Eye (tissue), 1 donor: Measurements from ENCODE around the gene ATXN7L1.
"Not testable (repeated sequence)": the region's sequence is repeated elsewhere in the genome, so short reads cannot be mapped to it uniquely, and the experiment has no call there.

Experiments
- DNase-seq: peaks from one replicate; pipeline ENCODE4 v3.0.0-alpha.2; 2015

Gene ATXN7L1

DNA sequence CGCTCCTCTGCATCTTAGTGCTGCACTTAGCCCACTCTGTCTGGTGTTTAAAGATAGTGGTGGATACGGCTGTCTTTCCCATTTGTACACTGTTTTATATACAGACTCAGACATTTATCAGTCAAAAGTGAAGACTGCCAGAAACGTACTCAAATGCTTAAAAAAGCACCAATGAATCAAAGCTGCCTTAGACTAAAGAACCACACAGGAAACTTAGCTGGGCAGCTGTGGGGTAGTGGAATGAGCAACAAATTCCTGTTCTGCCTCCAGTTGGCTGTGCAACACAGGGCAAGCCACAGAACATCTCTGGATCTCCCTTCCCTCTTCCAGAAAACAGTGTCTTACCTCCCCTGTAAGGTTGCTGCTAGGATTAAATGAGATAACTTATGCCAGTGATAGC, 76.0 kb downstream of the ATXN7L1 start:
- no peak for DNase-seq

DNA sequence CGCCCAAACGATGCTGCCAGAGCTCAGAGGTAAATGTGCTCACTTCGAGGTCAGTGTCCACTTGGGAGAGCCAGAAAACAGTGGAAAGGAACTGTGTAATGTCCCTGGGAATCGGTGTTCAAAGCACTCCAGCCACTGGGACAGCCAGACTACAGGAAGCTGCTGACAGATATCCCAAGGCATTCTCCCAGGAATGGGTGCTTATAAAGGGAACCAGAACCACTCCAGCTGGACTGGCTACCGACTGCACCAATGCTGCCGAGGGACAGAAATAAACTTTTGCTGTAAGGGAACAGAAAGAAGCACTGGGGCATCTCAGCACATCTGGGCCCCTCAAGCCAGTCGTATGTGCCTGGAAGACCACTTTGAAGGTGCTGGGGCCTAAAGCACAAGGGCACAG, 76.7 kb downstream of the ATXN7L1 start:
- DNase-seq: no peak

DNA sequence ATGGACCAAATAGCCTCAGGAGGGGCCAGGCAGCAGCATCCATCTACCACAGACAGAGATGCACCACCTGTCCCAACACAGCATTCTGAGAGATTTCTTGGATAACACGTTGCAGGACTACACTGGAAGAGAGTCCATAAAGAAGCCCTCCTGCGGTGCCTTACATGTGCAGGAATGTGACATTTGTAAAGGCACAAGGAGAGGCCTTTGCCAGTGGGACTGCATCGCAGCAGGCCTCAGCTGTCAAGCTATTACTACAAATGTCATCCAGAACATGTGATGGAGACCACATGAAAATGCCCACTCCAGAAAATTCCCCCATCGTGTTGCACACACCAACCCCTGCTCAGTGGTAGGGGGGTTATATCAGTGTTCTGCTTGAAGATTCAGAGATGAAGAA, 77.4 kb downstream of the ATXN7L1 start:
- no peak for DNase-seq

- DNase-seq: no peak
Observed at GRCh38 chr7:105797652-105798051, 78.7 kb downstream of the ATXN7L1 start.

- DNase-seq: no peak
Observed at GRCh38 chr7:105796365-105796764, 80.0 kb downstream of the ATXN7L1 start.

- DNase-seq: no peak
Observed at GRCh38 chr7:105794741-105795729, 81.4 kb downstream of the ATXN7L1 start.

DNA sequence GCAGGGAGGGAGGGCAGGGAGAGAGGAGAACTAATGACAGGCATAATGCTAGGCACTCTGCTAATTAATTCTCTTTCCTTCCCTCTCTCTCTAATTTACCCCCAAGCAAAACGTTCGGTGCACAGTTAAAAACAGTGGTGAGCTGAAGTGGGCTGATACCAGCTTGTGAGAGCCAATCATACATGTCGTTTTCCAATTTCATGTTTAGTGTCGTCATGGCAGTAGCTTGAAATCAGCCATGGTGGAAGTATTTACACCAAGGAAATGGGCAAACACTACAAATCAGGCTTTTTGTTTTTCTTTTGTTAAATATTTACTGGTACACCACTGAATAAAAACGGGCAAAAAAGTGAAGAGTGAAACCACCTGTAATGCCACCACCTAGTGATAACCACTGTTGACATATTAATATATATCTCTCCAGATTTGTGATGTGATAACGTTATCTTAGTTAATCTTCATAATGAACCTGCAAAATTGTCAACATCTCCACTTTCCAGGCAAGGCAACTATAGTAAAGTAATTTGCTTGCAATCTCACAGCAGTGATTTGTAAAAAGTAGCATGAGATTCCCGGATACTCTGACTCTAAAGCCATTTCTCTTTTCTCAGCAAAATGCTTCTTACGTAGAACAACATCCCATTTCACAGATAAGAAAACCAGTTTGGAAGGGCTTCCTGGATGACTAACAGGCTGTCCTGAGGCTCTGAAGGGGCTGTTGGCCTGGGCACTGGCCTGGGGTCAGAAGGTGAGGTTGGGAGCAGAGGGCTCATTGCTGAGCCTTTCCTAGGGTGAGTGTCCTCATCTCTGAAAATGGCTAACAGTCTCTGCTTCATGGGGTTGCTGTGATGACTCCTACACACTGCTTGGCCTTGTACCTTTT, 83.7 kb downstream of the ATXN7L1 start:
- DNase-seq: no peak

GRCh38 chr7:105791926-105792325, 84.5 kb downstream of the ATXN7L1 start:
- no peak for DNase-seq

DNA sequence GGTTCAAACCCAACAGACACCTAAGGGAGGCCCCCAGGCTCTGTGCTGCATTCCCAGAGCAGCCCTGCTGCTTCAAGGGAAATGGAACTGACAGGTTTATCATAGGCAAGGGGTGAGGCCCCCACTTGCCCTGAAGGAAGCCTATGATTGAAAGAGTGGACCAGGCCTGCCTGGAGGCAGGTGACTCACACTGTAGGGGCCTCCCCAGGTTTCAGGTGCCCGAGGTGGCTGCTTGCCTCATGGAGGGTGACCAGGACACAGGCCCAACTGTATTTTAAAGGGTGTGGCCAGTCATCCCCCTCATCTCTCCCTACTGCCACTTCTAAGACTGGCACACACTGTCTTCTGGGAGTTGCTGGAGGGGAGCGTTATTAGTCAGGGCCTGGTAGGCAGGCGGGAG, 85.4 kb downstream of the ATXN7L1 start:
- no peak for DNase-seq

DNA sequence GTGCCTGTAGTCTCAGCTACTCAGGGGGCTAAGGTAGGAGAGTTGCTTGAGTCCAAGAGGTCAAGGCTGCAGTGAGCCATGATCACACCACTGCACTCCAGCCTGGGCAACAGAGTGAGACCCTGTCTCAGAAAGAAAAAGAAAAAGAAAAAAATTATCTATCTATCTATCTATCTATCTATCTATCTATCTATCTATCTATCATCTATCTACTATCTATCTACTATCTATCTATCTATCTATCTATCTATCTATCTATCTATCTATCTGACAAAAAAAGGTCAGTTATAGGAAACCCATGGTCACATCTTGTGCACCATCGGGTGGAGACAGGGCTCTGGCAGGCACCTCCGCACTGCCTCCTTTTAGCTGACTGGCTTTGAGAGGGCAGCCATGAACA, 85.9 kb downstream of the ATXN7L1 start:
- not testable (repeated sequence) for DNase-seq

DNA sequence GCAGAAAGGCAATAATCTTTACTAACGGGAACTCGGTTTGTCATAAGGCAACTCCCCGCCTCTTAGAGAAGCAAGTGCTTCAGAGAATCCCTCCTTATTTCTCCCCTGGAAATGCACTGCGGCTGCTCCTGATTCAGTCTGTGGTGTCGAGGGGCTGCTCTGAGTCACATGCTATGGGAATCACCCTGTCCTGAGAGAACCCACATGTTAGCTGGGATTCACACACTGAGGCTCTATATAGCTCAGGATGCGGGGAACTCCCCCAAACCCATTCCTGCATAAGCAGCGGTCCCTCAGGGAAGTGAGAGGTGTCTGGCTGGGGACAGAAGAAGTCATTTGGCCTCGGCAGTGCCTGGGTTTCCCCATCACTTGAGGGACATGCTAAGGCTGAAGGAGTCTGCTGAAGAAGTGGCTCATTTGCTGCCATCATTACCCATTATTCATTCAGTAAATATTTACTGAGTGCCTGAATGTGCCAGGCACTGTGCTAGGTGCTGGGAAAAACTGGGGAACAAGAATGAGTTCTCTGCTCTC, 87.5 kb downstream of the ATXN7L1 start:
- DNase-seq: no peak

DNA sequence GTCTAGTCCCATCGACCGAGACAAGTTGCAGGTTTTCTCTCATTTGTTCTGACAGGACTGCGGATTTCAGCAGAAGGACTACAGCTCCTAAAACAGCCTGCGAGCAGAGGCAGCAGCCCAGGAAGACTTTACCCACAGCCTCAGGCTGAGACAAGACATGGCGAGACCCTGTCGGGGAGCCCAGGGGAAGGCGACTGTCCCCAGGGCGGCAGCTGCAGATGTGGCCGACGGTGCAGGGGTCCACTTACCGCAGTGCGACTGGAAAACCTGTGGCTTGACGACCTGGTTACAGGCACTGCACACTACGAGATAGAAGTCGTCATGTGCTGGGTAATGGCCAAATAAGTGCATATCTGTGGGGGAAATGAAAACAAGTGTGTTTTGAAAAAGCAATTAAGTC, 88.0 kb downstream of the ATXN7L1 start:
- DNase-seq: no peak

DNA sequence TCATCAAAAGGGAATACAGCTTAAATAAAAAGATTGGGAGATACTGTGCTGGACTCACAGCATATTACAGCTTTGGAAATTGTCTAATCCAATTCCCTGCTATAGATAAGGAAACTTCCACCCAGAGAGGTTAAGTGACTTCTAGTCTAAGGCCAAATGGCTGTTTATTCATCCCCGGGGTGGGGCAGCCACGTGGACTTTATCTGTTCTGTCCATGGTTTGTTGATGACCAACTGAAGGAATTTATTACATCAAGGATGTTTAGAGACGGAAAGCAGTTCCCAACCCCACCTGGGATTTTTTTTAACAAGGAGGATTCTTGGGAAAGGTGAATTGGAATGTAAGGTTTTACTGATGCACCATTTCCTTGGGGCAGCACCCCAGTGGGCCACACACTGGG, 88.6 kb downstream of the ATXN7L1 start:
- no peak for DNase-seq

- no peak for DNase-seq
Observed at GRCh38 chr7:105786520-105787470, 89.6 kb downstream of the ATXN7L1 start.

DNA sequence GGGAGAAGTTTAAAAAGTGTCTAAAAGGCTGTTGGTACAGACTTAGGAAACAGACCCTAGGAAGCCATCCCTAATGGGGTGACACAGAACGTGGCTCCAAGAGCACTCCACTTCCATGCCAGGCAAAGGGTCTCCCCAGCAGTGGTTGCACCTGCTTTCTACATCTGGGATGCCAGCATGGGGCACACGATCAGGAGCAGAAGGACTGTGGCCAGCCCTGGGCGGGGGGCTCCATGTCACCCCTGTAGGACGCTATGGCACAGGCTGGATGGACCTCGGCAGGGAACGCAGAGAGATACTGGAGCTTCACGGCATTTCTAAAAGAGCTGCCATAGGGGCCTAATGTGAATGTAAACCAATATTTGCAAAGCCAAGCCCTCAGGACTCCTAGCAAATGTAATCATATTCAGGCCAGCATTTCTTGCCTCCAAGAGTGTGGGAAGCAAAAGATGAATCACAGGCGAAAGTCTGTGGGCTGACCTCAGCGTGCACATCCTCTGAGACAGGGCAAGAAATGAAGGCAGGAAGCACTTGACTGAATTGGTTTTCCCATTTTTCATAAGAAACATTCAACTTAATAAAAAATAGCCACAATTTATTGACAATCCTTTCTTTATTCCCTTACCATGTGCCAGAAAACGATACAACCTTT, 93.9 kb downstream of the ATXN7L1 start:
- no peak for DNase-seq

- DNase-seq: no peak
Observed at GRCh38 chr7:105779856-105780780, 96.3 kb downstream of the ATXN7L1 start.

DNA sequence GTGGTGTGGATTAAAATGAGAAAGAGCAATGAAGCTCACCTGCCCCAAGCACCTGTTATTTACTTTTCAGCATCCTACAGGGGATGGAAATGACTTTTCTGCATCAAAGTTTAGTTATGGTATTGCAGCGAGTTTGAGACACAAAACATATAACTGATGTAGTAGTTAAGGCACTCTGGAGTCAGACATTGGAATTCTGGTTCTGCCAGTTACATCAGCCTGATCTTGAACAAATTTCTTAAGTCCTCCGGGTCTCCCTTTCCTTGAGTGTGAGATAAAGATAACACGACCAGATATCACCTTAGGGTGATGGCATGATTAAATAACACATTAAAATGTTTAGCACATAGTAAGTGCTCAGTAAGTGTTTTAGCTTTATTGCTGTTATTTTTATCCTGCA, 97.4 kb downstream of the ATXN7L1 start:
- no peak for DNase-seq

DNA sequence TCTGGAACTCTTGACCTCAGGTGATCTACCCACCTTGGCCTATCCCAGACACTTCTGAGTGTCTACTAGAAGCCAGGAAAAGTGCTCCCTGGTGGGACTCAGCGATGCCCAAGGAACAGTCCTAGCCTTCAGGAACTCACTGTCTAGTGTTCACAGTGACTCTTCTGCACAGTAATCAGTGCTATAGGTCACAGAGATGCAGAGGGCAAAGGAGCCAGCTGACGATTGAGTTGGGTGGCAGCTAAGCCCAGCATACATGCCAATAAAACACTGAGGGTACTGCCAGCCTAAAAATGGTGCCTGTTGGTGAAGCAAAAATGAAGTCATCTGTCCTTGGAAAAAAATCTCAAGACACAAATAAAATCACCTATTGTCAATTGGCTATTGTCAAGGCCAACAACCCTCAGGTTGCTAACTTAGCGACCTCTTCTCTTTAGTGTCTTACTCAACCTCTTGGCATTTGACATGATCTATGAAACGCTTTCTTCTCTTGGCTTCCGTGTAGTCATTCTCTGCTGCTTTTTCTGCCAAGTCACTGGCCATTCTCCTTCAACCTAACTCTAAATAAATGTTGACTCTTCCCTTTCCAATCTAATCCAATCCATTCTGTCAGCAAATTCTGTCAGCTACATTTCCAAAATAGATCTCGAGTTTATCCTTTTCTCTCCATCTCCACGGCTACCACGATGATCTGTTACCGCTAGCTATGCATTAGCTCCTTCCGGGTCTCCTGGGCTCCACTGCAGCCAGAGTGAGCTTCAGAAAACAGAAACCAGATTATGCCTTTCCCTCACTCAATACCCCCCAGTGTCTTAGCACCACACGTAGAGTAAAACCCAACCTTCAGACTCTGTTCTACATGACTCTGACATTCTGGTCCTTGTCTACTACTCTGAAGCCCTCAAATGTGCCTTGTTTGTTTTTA, 99.2 kb downstream of the ATXN7L1 start:
- DNase-seq: no peak

DNA sequence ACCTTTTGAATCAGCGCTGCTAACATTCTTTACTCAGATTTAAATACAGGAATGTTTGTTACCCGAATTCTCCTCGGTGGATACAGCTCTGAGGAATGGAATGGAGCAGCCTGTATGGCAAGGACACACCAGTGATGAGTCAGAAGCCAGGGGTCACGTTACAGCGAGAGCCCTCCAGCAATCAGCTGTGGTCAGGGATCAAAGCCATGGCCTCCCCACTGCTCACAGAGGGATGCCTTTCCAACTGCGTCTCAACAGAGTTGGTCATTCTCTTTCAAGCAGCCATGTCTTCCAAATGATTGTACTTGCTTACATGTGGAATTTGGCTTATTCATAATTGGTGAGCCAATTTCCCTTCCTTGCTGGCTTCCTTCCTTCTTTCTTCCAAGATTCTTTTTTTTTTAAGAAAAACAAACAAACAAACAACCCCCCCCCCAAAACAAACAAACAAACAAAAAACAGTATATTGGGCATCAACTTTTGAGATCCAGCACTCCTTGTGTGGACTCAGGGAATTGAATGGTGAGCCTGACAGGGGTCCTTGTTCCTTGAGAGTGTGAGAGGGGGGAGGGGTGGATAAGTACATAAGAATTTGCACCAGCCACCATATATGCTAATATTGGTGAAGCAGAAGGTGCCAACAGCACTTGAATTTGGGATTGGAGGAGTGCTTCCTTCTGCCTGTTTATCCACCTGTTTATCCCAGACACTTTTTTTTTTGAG, 100.2 kb downstream of the ATXN7L1 start:
- peak; percentile 39 for DNase-seq
